WI38 (cell line): ENCODE measurements around the gene CCIN.

Experiments
- H3K4me3 ChIP-seq: 2 replicates; pipeline ENCODE4 v1.5.1; 2011; ENCODE audit warnings: low read depth, mild to moderate bottlenecking, control low read depth, low read length
- CTCF ChIP-seq: IDR thresholded peaks from 2 replicates; pipeline ENCODE4 v1.5.1; 2012; ENCODE audit warnings: low read depth, mild to moderate bottlenecking, control low read depth, low read length

The CCIN gene

GRCh38 chr9:36191686-36192085 lies 22.5 kb downstream of the CCIN start:
- TF ChIP-seq CTCF: no peak

GRCh38 chr9:36192196-36192595 lies 23.0 kb downstream of the CCIN start:
- peak overlapping the region; percentile 80 for H3K4me3 ChIP-seq
- no peak for TF ChIP-seq CTCF

More at GRCh38 chr9:36191686-36192085, 22.5 kb downstream of the CCIN start:
- peak overlapping the region; percentile 80 for H3K4me3 ChIP-seq

GRCh38 chr9:36193023-36193422 lies 23.8 kb downstream of the CCIN start:
- peak overlapping the region; percentile 80 for H3K4me3 ChIP-seq
- TF ChIP-seq CTCF: no peak

- no peak for TF ChIP-seq CTCF
- H3K4me3 ChIP-seq: no peak overlapping the region; the same call in 1 of the 2 replicates
Measured at GRCh38 chr9:36194326-36195000, 25.3 kb downstream of the CCIN start.

- no peak overlapping the region for H3K4me3 ChIP-seq
- no peak for TF ChIP-seq CTCF
Measured at GRCh38 chr9:36204906-36205547, 35.8 kb downstream of the CCIN start.

GRCh38 chr9:36207016-36207415 lies 37.8 kb downstream of the CCIN start:
- no peak for TF ChIP-seq CTCF
- no peak overlapping the region for H3K4me3 ChIP-seq

GRCh38 chr9:36207546-36208012 lies 38.4 kb downstream of the CCIN start:
- no peak overlapping the region for H3K4me3 ChIP-seq
- TF ChIP-seq CTCF: no peak
